HG02970 (cell line): ENCODE measurements around the gene PCARE.

Experiments
- ATAC-seq: cut with Tn5 transposase; IDR thresholded peaks from one replicate; pipeline ENCODE4 v1.9.1; 2021; ENCODE audit warnings: mild to moderate bottlenecking, moderate library complexity, moderate number of reproducible peaks; ENCODE audit not compliant: unreplicated experiment, low FRiP score

The PCARE gene

GRCh38 chr2:29064746-29065067 lies 9.6 kb downstream of the PCARE start:
- ATAC-seq = no peak

GRCh38 chr2:29064346-29064715 lies 10.0 kb downstream of the PCARE start:
- ATAC-seq = no peak

- no peak for ATAC-seq
These were observed 10.5 kb downstream of the PCARE start for GRCh38 chr2:29063646-29064345.

GRCh38 chr2:29063056-29063455 lies 11.3 kb downstream of the PCARE start:
- ATAC-seq = no peak

GRCh38 chr2:29062371-29062770 lies 12.0 kb downstream of the PCARE start:
- ATAC-seq = no peak

GRCh38 chr2:29061616-29062015 lies 12.7 kb downstream of the PCARE start:
- ATAC-seq = no peak

- no peak for ATAC-seq
These were observed 13.1 kb downstream of the PCARE start for GRCh38 chr2:29061176-29061575.

GRCh38 chr2:29060441-29060840 lies 13.9 kb downstream of the PCARE start:
- no peak for ATAC-seq

- ATAC-seq = no peak
These were observed 14.7 kb downstream of the PCARE start for GRCh38 chr2:29059624-29060023.

- no peak for ATAC-seq
These were observed 17.3 kb downstream of the PCARE start for GRCh38 chr2:29057006-29057405.

- no peak for ATAC-seq
These were observed 17.9 kb downstream of the PCARE start for GRCh38 chr2:29056452-29056851.

- ATAC-seq = no peak
These were observed 18.7 kb downstream of the PCARE start for GRCh38 chr2:29055601-29056000.

GRCh38 chr2:29054430-29054829 lies 19.9 kb downstream of the PCARE start:
- ATAC-seq = no peak

GRCh38 chr2:29053670-29054400 lies 20.5 kb downstream of the PCARE start:
- ATAC-seq = no peak

- no peak for ATAC-seq
These were observed 21.1 kb downstream of the PCARE start for GRCh38 chr2:29053223-29053622.

- no peak for ATAC-seq
These were observed 21.5 kb downstream of the PCARE start for GRCh38 chr2:29052807-29053206.

GRCh38 chr2:29051730-29052129 lies 22.6 kb downstream of the PCARE start:
- ATAC-seq = no peak

- no peak for ATAC-seq
These were observed 23.7 kb downstream of the PCARE start for GRCh38 chr2:29050591-29050990.

GRCh38 chr2:29047083-29047845 lies 27.1 kb downstream of the PCARE start:
- ATAC-seq = no peak

- no peak for ATAC-seq
These were observed 28.0 kb downstream of the PCARE start for GRCh38 chr2:29046321-29046720.

- ATAC-seq = no peak
These were observed 29.9 kb downstream of the PCARE start for GRCh38 chr2:29044459-29044858.
